AG04449 (cell line): ENCODE data around the gene KLF4.
A peak's percentile ranks its signal among the peaks of the same experiment; 100 is the strongest.

Source experiments
- CTCF ChIA-PET: fragments of 350-600 bp; formaldehyde crosslinking; extraction: SDS; loops from one replicate; lab custom pipeline; 2021; ENCODE audit warnings: antibody characterized with exemption; lab: Yijun Ruan, JAX
- POLR2A ChIA-PET: fragments of 400-600, 350-600 bp; formaldehyde crosslinking; extraction: SDS; loops from one replicate; lab custom pipeline; 2020; ENCODE audit warnings: antibody characterized with exemption, inconsistent platforms; lab: Yijun Ruan, JAX
- DNase-seq: peaks from one replicate; pipeline ENCODE4 v3.0.0-alpha.2; 2010; ENCODE audit warnings: low read depth, low spot score
- H3K4me3 ChIP-seq: 2 replicates; pipeline ENCODE4 v1.5.1; 2011; ENCODE audit warnings: low read depth, mild to moderate bottlenecking, control low read depth, low read length
- CTCF ChIP-seq: IDR thresholded peaks from one replicate; pipeline ENCODE4 v1.5.1; 2011; ENCODE audit warnings: mild to moderate bottlenecking, moderate library complexity, low read length, control low read depth, inconsistent platforms; ENCODE audit not compliant: insufficient read depth; ENCODE audit errors: missing control alignments

KLF4 gene

DNA sequence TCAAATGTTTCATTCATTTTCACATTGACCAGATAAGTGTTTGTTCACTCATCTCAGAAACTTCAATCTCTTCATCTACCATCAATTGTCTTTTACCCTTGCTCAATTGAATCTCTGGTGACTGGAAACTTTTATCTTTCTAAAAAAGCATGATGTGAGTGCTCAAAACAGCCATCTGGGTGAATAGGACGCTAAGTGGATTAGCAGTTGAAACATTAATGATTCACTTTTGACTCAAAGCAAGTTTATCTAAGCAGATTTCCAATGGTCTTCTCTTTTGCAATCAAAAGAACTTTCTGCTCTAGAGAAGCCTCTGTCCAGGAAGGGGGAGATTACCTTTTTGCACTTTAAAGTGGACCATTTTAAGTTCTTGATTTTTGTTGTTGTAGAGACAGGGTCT, 22.2 kb downstream of the KLF4 start:
- H3K4me3 ChIP-seq = no peak overlapping the region
- DNase-seq = no peak
- TF ChIP-seq CTCF = no peak
- POLR2A ChIA-PET = no interaction called here
- CTCF ChIA-PET = interaction anchor here (1.5 to 1.8 kb wide), 3 partner anchors 42 to 1295 kb away, joined by 3 to 5 read pairs (median 4); no protein-coding TSS in a partner anchor

GRCh38 chr9:107466826-107467225, 22.7 kb downstream of the KLF4 start:
- ChIA-PET CTCF (interaction anchor here (1.6 to 2.2 kb wide), 7 partner anchors 11 to 1294 kb away, joined by 4 to 33 read pairs (median 11); no protein-coding TSS in a partner anchor), POLR2A (no interaction called here)
- TF ChIP-seq CTCF = no peak
- no peak for DNase-seq
- H3K4me3 ChIP-seq = no peak overlapping the region

DNA sequence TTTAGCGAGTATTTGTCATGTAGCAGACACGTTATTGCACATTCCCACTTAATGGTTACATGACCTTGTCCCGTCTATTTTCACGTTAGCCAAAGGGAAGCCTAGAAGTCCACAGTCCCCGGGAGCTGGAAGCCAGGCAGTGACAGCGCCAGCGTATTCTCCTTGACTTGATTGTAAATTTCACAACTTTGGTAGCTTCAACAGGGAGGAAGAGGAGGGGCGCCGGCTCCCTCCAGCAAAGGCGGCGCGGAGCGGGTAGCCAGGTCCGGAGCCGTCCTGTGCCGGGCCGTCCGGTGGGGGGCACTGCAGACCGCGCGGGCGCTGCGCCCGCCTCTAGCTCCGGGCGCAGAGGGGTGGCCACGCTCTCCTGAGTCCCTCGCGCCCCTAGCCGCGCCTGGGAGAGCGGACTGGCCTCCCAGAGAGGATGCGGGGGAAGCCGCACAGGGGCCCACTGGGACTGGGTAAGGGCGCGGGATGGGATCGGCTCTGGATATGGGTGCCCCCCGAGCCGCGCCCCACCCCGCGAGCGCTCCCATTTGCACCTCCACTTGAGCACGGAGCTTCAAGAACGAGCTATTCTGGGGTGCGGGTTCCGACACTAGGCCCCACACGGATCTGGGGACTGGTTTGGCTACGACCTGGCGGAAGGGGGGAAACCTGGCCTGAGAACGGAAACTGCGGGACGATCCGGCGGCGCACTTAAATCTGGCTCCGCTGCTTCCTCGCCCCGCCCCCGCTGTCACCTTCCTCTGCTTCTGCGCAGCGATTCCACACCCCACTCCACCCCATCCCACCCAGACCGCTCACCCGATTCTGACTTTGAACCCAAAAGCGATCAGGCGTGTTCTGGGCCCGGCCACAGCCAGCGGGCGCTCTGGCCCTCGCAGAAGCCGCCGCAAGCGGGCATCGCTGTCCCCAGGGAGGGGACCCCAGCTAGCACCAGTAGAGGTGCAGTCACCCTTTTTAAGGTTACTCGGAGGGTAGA, 23.8 kb downstream of the KLF4 start:
- peak overlapping the region; percentile 61 for H3K4me3 ChIP-seq
- CTCF ChIA-PET = interaction anchor here (0.6 to 2.6 kb wide), 49 partner anchors 8 to 1488 kb away, joined by 3 to 52 read pairs (median 4); partner anchors contain the start of gene KLF4
- peak; percentile 77 for TF ChIP-seq CTCF
- no peak for DNase-seq
- POLR2A ChIA-PET = no interaction called here

DNA sequence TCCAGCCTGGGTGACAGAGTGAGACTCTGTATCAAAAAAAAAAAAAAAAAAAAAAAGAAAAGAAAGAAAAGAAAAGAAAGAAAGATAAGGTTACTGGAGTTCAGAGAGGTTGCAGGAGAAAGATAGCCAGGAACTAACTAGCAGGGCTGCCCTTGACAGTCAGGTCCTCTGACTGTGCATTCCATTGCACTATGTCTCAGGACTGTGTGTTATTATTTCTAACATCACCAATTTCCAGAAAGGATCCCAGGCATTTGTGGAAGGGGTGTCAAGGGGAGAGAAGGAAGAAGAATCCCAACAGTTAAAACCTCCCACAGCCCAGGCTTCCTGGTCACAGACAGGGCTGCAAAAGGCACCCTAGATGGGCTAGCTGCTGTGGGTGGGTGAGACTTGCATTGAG, 25.1 kb downstream of the KLF4 start:
- H3K4me3 ChIP-seq = no peak overlapping the region
- POLR2A ChIA-PET = no interaction called here
- CTCF ChIA-PET = interaction anchor here (1.1 to 2.6 kb wide), 14 partner anchors 9 to 1489 kb away, joined by 3 to 52 read pairs (median 6); partner anchors contain the start of gene KLF4

DNA sequence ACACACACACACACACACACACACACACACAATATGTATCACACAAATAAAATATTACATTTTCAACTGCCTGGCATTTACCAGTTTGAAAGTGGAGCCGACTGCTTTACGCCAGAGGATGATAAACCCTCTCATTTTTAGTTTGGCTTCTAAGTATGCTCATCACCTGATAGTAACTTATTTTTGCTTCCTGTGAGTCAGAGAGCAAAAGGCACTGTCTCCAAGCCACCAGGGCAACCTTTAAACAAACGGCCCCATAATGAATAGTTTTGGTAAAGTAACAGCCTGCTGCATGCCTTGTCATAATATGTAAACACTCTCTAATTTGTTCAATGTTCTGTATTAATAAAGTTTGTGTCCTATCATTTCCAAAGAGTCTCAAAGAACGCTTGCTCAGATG, 26.9 kb downstream of the KLF4 start:
- TF ChIP-seq CTCF = no peak
- POLR2A ChIA-PET = no interaction called here
- H3K4me3 ChIP-seq = no peak overlapping the region
- DNase-seq = no peak
- CTCF ChIA-PET = no interaction called here

More for the DNA sequence above, 25.1 kb downstream of the KLF4 start:
- TF ChIP-seq CTCF = no peak
- no peak for DNase-seq
